ENCODE results near the gene AUTS2.

AUTS2 gene

GRCh38 chr7:69743436-69743835 lies 145.2 kb downstream of the AUTS2 start:
- H3K4me3 ChIP-seq (replicated peaks; ENCODE audit: low read depth, low read length), result no peak overlapping the region
- TF ChIP-seq CTCF (IDR thresholded peaks at IDR 0.05; ENCODE audit: low read depth, low read length, missing control alignments), result no peak
- DNase-seq (ENCODE audit: extremely low read depth, low read depth), result no peak

GRCh38 chr7:69744026-69744425 lies 145.8 kb downstream of the AUTS2 start:
- TF ChIP-seq CTCF (IDR thresholded peaks at IDR 0.05; ENCODE audit: low read depth, low read length, missing control alignments), result no peak
- no peak overlapping the region for H3K4me3 ChIP-seq (replicated peaks; ENCODE audit: low read depth, low read length)
- no peak for DNase-seq (ENCODE audit: extremely low read depth, low read depth)

- no peak for TF ChIP-seq CTCF (IDR thresholded peaks at IDR 0.05; ENCODE audit: low read depth, low read length, missing control alignments)
- DNase-seq (ENCODE audit: extremely low read depth, low read depth), result no peak
- no peak overlapping the region for H3K4me3 ChIP-seq (replicated peaks; ENCODE audit: low read depth, low read length)
Observed at GRCh38 chr7:69746383-69746782, 148.1 kb downstream of the AUTS2 start.

GRCh38 chr7:69747144-69747543 lies 148.9 kb downstream of the AUTS2 start:
- DNase-seq (ENCODE audit: extremely low read depth, low read depth), result no peak
- no peak overlapping the region for H3K4me3 ChIP-seq (replicated peaks; ENCODE audit: low read depth, low read length)
- TF ChIP-seq CTCF (IDR thresholded peaks at IDR 0.05; ENCODE audit: low read depth, low read length, missing control alignments), result no peak

GRCh38 chr7:69748530-69748929 lies 150.3 kb downstream of the AUTS2 start:
- no peak for DNase-seq (ENCODE audit: extremely low read depth, low read depth)
- TF ChIP-seq CTCF (IDR thresholded peaks at IDR 0.05; ENCODE audit: low read depth, low read length, missing control alignments), result no peak

GRCh38 chr7:69749372-69749979 lies 151.2 kb downstream of the AUTS2 start:
- no peak overlapping the region for H3K4me3 ChIP-seq (replicated peaks; ENCODE audit: low read depth, low read length)
- no peak for DNase-seq (ENCODE audit: extremely low read depth, low read depth)
- TF ChIP-seq CTCF (IDR thresholded peaks at IDR 0.05; ENCODE audit: low read depth, low read length, missing control alignments), result no peak

More at GRCh38 chr7:69748530-69748929, 150.3 kb downstream of the AUTS2 start:
- no peak overlapping the region for H3K4me3 ChIP-seq (replicated peaks; ENCODE audit: low read depth, low read length)

- DNase-seq (ENCODE audit: extremely low read depth, low read depth), result no peak
- TF ChIP-seq CTCF (IDR thresholded peaks at IDR 0.05; ENCODE audit: low read depth, low read length, missing control alignments), result no peak
- no peak overlapping the region for H3K4me3 ChIP-seq (replicated peaks; ENCODE audit: low read depth, low read length)
Observed at GRCh38 chr7:69749994-69750393, 151.7 kb downstream of the AUTS2 start.

Measured in HFF-Myc (cell line).